ENCODE results near the gene ZNF76. TPM values are rescaled to one million over a fixed set of nuclear protein-coding genes. Genes with fewer than 3 reads are reported as not detected.
"Not testable (repeated sequence)": the region's sequence is repeated elsewhere in the genome, so short reads cannot be mapped to it uniquely, and the experiment has no call there.

Gene ZNF76
- total RNA-seq, 2 experiments from 2014 or later = 31.0 to 59.5 TPM

DNA sequence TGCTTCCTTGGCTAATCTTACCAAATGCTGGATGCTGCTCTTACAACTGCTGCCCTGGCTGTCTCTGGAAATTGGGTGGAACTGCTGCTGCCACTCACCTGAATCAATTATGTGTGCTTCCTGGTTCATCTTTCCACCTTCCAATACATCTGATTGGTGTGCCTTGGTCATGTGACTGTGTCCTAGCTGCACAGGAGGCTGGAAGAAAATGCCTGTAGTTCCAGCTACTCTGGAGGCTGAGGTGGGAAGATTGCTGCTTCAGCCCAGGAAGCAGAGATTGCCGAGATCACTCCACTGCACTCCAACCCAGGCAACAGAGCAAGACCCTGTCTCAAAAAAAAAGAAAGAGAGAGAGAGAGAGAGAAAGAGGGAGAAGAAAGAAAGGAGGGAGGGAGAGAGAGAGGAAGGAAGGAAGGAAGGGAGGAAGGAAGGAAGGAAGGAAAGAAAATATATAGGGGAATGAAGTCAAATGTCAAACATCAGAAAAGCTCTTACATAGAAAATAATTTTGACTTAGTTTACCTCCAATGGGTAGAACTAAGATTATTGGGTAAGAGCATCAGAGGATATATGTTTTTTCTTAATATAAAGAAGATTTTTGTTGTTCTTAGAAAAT, 68.7 kb downstream of the ZNF76 start:
- TF ChIP-seq EZH2phosphoT487 (IDR thresholded peaks at IDR 0.05; ENCODE audit: borderline replicate concordance, low read depth, low read length) = no peak
- TF ChIP-seq, protein P1, sequence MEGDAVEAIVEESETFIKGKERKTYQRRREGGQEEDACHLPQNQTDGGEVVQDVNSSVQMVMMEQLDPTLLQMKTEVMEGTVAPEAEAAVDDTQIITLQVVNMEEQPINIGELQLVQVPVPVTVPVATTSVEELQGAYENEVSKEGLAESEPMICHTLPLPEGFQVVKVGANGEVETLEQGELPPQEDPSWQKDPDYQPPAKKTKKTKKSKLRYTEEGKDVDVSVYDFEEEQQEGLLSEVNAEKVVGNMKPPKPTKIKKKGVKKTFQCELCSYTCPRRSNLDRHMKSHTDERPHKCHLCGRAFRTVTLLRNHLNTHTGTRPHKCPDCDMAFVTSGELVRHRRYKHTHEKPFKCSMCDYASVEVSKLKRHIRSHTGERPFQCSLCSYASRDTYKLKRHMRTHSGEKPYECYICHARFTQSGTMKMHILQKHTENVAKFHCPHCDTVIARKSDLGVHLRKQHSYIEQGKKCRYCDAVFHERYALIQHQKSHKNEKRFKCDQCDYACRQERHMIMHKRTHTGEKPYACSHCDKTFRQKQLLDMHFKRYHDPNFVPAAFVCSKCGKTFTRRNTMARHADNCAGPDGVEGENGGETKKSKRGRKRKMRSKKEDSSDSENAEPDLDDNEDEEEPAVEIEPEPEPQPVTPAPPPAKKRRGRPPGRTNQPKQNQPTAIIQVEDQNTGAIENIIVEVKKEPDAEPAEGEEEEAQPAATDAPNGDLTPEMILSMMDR (conservative IDR thresholded peaks at IDR 0.05; ENCODE audit: low read length) = no peak
- no peaks in the 10 kb centered on the region for H3K9me2 ChIP-seq (ENCODE audit: insufficient read depth, low read length)
- H3K79me2 ChIP-seq (ENCODE audit: insufficient read depth, low read depth, low read length) = no peaks in the 10 kb centered on the region
- H3K4me1 ChIP-seq (ENCODE audit: insufficient read depth, low read length, poor library complexity, severe bottlenecking) = peaks cover 17% of the 10 kb centered on the region
- CTCF ChIA-PET (ENCODE audit: unreplicated experiment) = interaction anchor here (1.0 to 1.4 kb wide), 3 partner anchors 23 to 31 kb away, joined by 3 to 19 read pairs (median 4); partner anchors contain the start of gene DEF6
- peaks cover 22% of the 10 kb centered on the region for H3K36me3 ChIP-seq (ENCODE audit: insufficient read depth, low read length)
- H4K20me1 ChIP-seq (ENCODE audit: insufficient read depth, low read length) = no peaks in the 10 kb centered on the region
- no peak overlapping the region for H3K4me3 ChIP-seq (ENCODE audit: low read depth, low read length, poor library complexity, severe bottlenecking)
- H3K27ac ChIP-seq (ENCODE audit: low read depth, low read length, poor library complexity, severe bottlenecking) = peak overlapping the region; percentile 18
- intact Hi-C loops (cut with micrococcal nuclease; ENCODE audit: unreplicated experiment) = no loop called here
- no TSS peak for BruUV-seq (replicated peaks)
- DNase-seq (ENCODE audit: low spot score) = peak; percentile 53
- H3K4me2 ChIP-seq (ENCODE audit: low read length) = peak overlapping the region; percentile 32; the same call in 1 of the 2 replicates
- H2AFZ ChIP-seq (ENCODE audit: low read length) = peak overlapping the region; percentile 72; the same call in 1 of the 2 replicates
- POLR2A ChIA-PET = interaction anchor here (0.6 to 1.6 kb wide), 4 partner anchors 17 to 149 kb away, joined by 4 to 5 read pairs (median 4); partner anchors contain the start of gene DEF6
- H3K9me3 ChIP-seq (ENCODE audit: low read length) = peaks cover 15% of the 10 kb centered on the region

DNA sequence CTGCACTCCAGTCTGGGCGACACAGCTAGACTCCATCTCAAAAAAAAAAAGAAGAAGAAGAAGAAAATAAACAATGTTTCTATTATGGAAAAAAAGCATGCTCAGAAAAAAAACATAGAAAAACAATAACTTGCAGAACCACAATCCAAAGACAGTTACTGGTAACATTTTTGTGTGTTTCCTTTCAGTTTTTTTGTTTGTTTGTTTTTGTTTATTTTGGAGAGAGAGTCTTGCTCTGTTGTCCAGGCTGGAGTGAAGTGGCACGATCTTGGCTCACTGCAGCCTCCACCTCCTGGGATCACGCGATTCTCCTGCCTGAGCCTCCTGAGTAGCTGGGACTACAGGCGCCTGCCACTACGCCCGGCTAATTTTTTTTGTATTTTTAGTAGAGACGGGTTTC, 69.4 kb downstream of the ZNF76 start:
- H2AFZ ChIP-seq (ENCODE audit: low read length); H4K20me1 ChIP-seq (ENCODE audit: insufficient read depth, low read length); CTCF ChIA-PET (ENCODE audit: unreplicated experiment); DNase-seq (ENCODE audit: low spot score); H3K4me2 ChIP-seq (ENCODE audit: low read length); H3K79me2 ChIP-seq (ENCODE audit: insufficient read depth, low read depth, low read length); H3K27ac ChIP-seq (ENCODE audit: low read depth, low read length, poor library complexity, severe bottlenecking); H3K4me3 ChIP-seq (ENCODE audit: low read depth, low read length, poor library complexity, severe bottlenecking); intact Hi-C loops (cut with micrococcal nuclease; ENCODE audit: unreplicated experiment); BruUV-seq (replicated peaks); H3K9me2 ChIP-seq (ENCODE audit: insufficient read depth, low read length): not testable (repeated sequence)
- POLR2A ChIA-PET = interaction anchor here (1.6 kb wide), 1 partner anchor 18 kb away, joined by 4 read pairs; no protein-coding TSS in a partner anchor
- H3K4me1 ChIP-seq (ENCODE audit: insufficient read depth, low read length, poor library complexity, severe bottlenecking) = peaks cover 11% of the 10 kb centered on the region
- H3K9me3 ChIP-seq (ENCODE audit: low read length) = peaks cover 15% of the 10 kb centered on the region
- peaks cover 21% of the 10 kb centered on the region for H3K36me3 ChIP-seq (ENCODE audit: insufficient read depth, low read length)

DNA sequence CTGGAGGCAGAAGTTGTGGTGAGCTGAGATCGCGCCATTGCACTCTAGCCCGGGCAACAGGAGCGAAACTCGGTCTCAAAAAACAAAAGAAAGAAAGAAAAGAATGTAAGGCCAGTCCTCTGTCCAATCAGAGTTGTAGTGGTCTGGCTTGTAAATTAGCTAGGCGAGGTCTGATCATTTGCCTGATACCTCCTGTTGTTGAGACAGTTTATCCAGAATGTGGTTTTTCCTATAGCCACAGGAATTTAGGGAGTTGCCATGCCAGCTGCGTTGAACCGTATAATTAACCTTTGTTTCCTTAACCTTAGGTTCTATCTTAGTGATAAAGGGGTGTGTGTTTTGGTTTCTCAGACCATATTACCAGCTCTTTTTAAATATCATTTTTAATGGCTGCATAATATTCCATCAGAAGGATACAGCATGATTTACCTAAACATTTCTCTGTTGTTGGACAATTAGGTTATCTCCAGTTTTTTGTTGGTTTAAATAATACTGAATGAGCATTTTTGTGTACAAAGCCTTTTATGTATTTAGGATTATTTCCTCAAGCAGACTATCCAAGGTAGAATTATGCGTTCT, 71.1 kb downstream of the ZNF76 start:
- no peak overlapping the region for H3K27ac ChIP-seq (ENCODE audit: low read depth, low read length, poor library complexity, severe bottlenecking)
- no peaks in the 10 kb centered on the region for H4K20me1 ChIP-seq (ENCODE audit: insufficient read depth, low read length)
- H3K9me3 ChIP-seq (ENCODE audit: low read length) = peaks cover 15% of the 10 kb centered on the region
- H3K9me2 ChIP-seq (ENCODE audit: insufficient read depth, low read length) = no peaks in the 10 kb centered on the region
- H3K79me2 ChIP-seq (ENCODE audit: insufficient read depth, low read depth, low read length) = no peaks in the 10 kb centered on the region
- ChIA-PET CTCF (ENCODE audit: unreplicated experiment) (no interaction called here), POLR2A (interaction anchor here (0.6 to 0.9 kb wide), 2 partner anchors 29 to 620 kb away, joined by 3 to 4 read pairs; no protein-coding TSS in a partner anchor)
- TF ChIP-seq, protein P1 (conservative IDR thresholded peaks at IDR 0.05; ENCODE audit: low read length) = no peak
- TF ChIP-seq EZH2phosphoT487 (IDR thresholded peaks at IDR 0.05; ENCODE audit: borderline replicate concordance, low read depth, low read length) = no peak
- peaks cover 9% of the 10 kb centered on the region for H3K36me3 ChIP-seq (ENCODE audit: insufficient read depth, low read length)
- no peak overlapping the region for H3K4me2 ChIP-seq (ENCODE audit: low read length)
- intact Hi-C loops (cut with micrococcal nuclease; ENCODE audit: unreplicated experiment) = no loop called here
- no peak overlapping the region for H3K4me3 ChIP-seq (ENCODE audit: low read depth, low read length, poor library complexity, severe bottlenecking)
- peaks cover 11% of the 10 kb centered on the region for H3K4me1 ChIP-seq (ENCODE audit: insufficient read depth, low read length, poor library complexity, severe bottlenecking)
- BruUV-seq (replicated peaks) = no TSS peak
- no peak for DNase-seq (ENCODE audit: low spot score)
- H2AFZ ChIP-seq (ENCODE audit: low read length) = no peak overlapping the region

Measured in OCI-LY7 (cell line).